Hippocampal formation (tissue), 2 donors: ENCODE data around the gene KRTCAP2.
"Not testable (repeated sequence)": the region's sequence is repeated elsewhere in the genome, so short reads cannot be mapped to it uniquely, and the experiment has no call there.

ENCODE experiments used
- DNase-seq, 2 donors: peaks; one replicate each; lab custom pipeline; 2025; lab: John Stamatoyannopoulos, UW

The KRTCAP2 gene

GRCh38 chr1:155199792-155200191 is 26.7 kb upstream of the KRTCAP2 start:
- no peak for DNase-seq

- DNase-seq: no peak
These were observed 25.4 kb upstream of the KRTCAP2 start for GRCh38 chr1:155198547-155198906.

GRCh38 chr1:155197901-155198546 is 24.9 kb upstream of the KRTCAP2 start:
- no peak for DNase-seq

GRCh38 chr1:155196893-155197638 is 24.0 kb upstream of the KRTCAP2 start:
- no peak for DNase-seq

GRCh38 chr1:155196103-155196892 is 23.2 kb upstream of the KRTCAP2 start:
- peak; percentile 42 to 61 for DNase-seq

- DNase-seq: no peak
These were observed 22.3 kb upstream of the KRTCAP2 start for GRCh38 chr1:155195201-155196102.

- not testable (repeated sequence) for DNase-seq
These were observed 20.8 kb upstream of the KRTCAP2 start for GRCh38 chr1:155193991-155194240.

- DNase-seq: peak; percentile 37 to 65
These were observed 20.3 kb upstream of the KRTCAP2 start for GRCh38 chr1:155193275-155193990.

- DNase-seq: no peak
These were observed 19.5 kb upstream of the KRTCAP2 start for GRCh38 chr1:155192346-155193274.

GRCh38 chr1:155191904-155192303 is 18.8 kb upstream of the KRTCAP2 start:
- no peak for DNase-seq

GRCh38 chr1:155189926-155190325 is 16.8 kb upstream of the KRTCAP2 start:
- DNase-seq: not testable (repeated sequence)

- no peak for DNase-seq
These were observed 15.2 kb upstream of the KRTCAP2 start for GRCh38 chr1:155188268-155188667.

GRCh38 chr1:155187456-155187891 is 14.4 kb upstream of the KRTCAP2 start:
- no peak for DNase-seq

- DNase-seq: no peak
These were observed 13.8 kb upstream of the KRTCAP2 start for GRCh38 chr1:155186794-155187455.

GRCh38 chr1:155186067-155186793 is 13.1 kb upstream of the KRTCAP2 start:
- DNase-seq: no peak

GRCh38 chr1:155185783-155186066 is 12.6 kb upstream of the KRTCAP2 start:
- DNase-seq: no peak

- no peak for DNase-seq
These were observed 12.0 kb upstream of the KRTCAP2 start for GRCh38 chr1:155184835-155185782.

- DNase-seq: no peak
These were observed 11.3 kb upstream of the KRTCAP2 start for GRCh38 chr1:155184351-155184811.
